ENCODE measurements around the gene RIMBP2.
A peak's percentile ranks its signal among the peaks of the same experiment; 100 is the strongest.

RIMBP2 gene

GRCh38 chr12:130709971-130710732, 5.9 kb downstream of the RIMBP2 start:
- CTCF ChIA-PET: no interaction called here

GRCh38 chr12:130709151-130709970, 6.7 kb downstream of the RIMBP2 start:
- CTCF ChIA-PET: no interaction called here

More at GRCh38 chr12:130709971-130710732, 5.9 kb downstream of the RIMBP2 start:
- Histone ChIP-seq H3K9me3 (ENCODE audit: control insufficient read depth, insufficient read depth, low read depth, low read length) (no peaks in the 10 kb centered on the region), H3K27ac (ENCODE audit: extremely low read depth, low read depth, low read length) (no peak overlapping the region), H3K4me1 (ENCODE audit: control insufficient read depth, insufficient read depth, low read length) (no peaks in the 10 kb centered on the region), H3K4me3 (ENCODE audit: low read depth, low read length) (no peak overlapping the region), H3K36me3 (ENCODE audit: control insufficient read depth in 2 of 2, insufficient read depth in 1 of 2, low read length in 2 of 2) (no peaks in the 10 kb centered on the region)
- POLR2A ChIA-PET: no interaction called here
- TF ChIP-seq ZSCAN4 (tag by site-specific recombination; IDR thresholded peaks at IDR 0.05) (peak; percentile 30; the same call in 1 of the 2 replicates), ZNF639 (tag by site-specific recombination; IDR thresholded peaks at IDR 0.05) (no peak)

More at GRCh38 chr12:130709151-130709970, 6.7 kb downstream of the RIMBP2 start:
- Histone ChIP-seq H3K36me3 (ENCODE audit: control insufficient read depth in 2 of 2, insufficient read depth in 1 of 2, low read length in 2 of 2) (no peaks in the 10 kb centered on the region), H3K27ac (ENCODE audit: extremely low read depth, low read depth, low read length) (no peak overlapping the region), H3K4me1 (ENCODE audit: control insufficient read depth, insufficient read depth, low read length) (no peaks in the 10 kb centered on the region), H3K4me3 (ENCODE audit: low read depth, low read length) (no peak overlapping the region), H3K9me3 (ENCODE audit: control insufficient read depth, insufficient read depth, low read depth, low read length) (no peaks in the 10 kb centered on the region)
- POLR2A ChIA-PET: no interaction called here
- TF ChIP-seq ZNF560 (tag by site-specific recombination; IDR thresholded peaks at IDR 0.05; ENCODE audit: borderline replicate concordance): no peak
- TF ChIP-seq ZNF423 (tag by site-specific recombination; IDR thresholded peaks at IDR 0.05): no peak
- no peak for TF ChIP-seq ZNF239 (tag by site-specific recombination; IDR thresholded peaks at IDR 0.05)
- no peak for TF ChIP-seq KLF17 (tag by site-specific recombination; IDR thresholded peaks at IDR 0.05)
- TF ChIP-seq YY1 (tag by site-specific recombination; IDR thresholded peaks at IDR 0.05): no peak
- TF ChIP-seq SALL2 (tag by site-specific recombination; IDR thresholded peaks at IDR 0.05; ENCODE audit: borderline replicate concordance): no peak
- no peak for TF ChIP-seq KLF7 (tag by site-specific recombination; IDR thresholded peaks at IDR 0.05; ENCODE audit: borderline replicate concordance)
- no peak for TF ChIP-seq ZNF645 (tag by site-specific recombination; IDR thresholded peaks at IDR 0.05)
- TF ChIP-seq GLIS2 (tag by site-specific recombination; IDR thresholded peaks at IDR 0.05): no peak
- TF ChIP-seq ZNF629 (tag by site-specific recombination; IDR thresholded peaks at IDR 0.05): no peak
- no peak for TF ChIP-seq ZBTB17 (tag by site-specific recombination; IDR thresholded peaks at IDR 0.05)
- TF ChIP-seq ZNF148 (tag by site-specific recombination; IDR thresholded peaks at IDR 0.05; ENCODE audit: borderline replicate concordance): no peak
- no peak for TF ChIP-seq ZNF677 (tag by site-specific recombination; IDR thresholded peaks at IDR 0.05)
- TF ChIP-seq ZNF791 (tag by site-specific recombination; IDR thresholded peaks at IDR 0.05): no peak

Measured in HEK293 (cell line).